LNCAP (cell line): Measurements from ENCODE around the gene XIST.

Experiments
- TF ChIP-seq, protein P1 (sequence below): fragments of 450-650 bp; IDR thresholded peaks from 2 replicates; pipeline ENCODE4 v1.5.1; 2017; ENCODE audit warnings: mild to moderate bottlenecking

Gene XIST

GRCh38 chrX:73825569-73825968 is 26.9 kb downstream of the XIST start:
- TF ChIP-seq, protein P1, sequence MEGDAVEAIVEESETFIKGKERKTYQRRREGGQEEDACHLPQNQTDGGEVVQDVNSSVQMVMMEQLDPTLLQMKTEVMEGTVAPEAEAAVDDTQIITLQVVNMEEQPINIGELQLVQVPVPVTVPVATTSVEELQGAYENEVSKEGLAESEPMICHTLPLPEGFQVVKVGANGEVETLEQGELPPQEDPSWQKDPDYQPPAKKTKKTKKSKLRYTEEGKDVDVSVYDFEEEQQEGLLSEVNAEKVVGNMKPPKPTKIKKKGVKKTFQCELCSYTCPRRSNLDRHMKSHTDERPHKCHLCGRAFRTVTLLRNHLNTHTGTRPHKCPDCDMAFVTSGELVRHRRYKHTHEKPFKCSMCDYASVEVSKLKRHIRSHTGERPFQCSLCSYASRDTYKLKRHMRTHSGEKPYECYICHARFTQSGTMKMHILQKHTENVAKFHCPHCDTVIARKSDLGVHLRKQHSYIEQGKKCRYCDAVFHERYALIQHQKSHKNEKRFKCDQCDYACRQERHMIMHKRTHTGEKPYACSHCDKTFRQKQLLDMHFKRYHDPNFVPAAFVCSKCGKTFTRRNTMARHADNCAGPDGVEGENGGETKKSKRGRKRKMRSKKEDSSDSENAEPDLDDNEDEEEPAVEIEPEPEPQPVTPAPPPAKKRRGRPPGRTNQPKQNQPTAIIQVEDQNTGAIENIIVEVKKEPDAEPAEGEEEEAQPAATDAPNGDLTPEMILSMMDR: no peak

- TF ChIP-seq, protein P1: no peak
Measured at GRCh38 chrX:73823473-73824004, 29.0 kb downstream of the XIST start.

- TF ChIP-seq, protein P1: no peak
Measured at GRCh38 chrX:73822775-73823174, 29.7 kb downstream of the XIST start.

- TF ChIP-seq, protein P1: no peak
Measured at GRCh38 chrX:73821921-73822559, 30.5 kb downstream of the XIST start.

DNA sequence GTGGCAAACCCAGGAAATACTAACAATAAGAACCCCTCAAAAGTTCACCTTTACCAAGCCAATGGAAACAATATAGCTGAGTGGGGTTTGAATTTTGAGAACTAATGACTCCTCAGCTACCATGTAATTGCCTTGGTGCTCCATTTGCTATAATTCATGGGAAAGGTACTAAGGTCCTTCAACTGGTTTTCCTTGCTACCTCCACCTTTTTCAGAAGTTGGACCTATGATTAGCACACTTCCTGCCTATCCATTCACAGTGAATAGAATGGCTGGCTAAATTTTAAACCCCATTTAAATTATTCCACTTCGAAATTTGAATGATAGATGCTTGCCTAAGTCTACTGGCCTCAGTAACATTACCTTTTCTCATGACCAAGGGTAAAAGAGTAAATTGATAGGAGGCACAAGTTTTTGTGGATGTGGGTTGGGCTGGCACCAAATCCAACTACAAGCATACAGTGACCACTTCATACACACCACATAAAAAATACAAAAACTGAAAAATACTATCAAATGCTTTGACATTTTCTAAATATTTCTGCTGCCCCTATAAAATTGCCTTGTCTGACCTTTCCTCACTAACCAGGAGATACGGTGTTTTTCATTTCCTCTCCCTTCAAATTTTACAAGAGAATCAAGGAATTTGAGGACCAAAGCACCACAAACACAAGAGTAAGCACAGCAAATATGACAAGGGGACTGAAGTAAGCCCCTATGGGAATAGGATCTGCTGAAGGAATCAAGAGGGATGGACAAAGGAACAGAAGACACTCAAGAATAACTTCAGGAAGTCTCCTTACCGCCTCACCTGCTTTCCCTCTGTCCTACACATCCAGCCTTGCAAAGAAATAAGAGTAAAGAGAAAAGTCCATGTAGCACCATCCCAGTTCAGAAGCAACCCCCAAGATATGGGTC is 34.1 kb downstream of the XIST start:
- TF ChIP-seq, protein P1: no peak

DNA sequence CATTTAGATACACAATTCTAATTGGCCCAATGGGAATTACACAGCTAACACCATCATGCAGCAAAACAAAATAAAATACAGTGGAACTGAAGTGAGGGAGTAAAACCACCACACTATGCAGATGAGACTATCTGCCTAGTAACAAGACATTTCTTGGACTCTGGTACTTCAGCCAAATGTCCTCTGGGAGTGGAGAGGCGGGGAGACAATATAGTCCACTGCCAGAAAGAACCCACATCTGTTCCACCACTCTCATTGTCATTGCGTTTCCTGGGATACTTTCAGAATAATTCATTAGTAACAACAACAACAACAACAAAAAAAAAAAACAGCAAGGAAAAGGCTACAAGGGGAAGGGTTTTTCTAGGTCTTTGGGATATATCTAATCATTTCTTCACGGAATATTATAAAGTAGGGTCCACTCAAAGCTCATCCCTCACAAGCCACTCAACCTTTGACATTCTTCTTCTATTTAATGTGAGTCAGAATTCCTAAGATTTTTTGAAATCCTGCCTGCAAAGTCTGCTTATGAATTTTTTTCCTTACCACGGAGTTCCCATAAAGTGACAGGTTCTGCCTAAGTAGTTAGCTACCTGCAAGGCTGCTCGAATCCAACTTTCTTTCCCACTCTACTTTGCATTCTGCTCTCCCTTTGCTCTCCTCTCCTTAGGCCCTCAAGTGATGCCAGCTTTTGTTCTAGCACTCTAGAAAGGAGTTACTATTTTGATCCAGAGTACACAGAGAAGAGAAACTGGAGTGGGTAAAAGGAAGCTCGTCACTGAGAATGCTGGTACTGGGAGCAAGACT is 34.9 kb downstream of the XIST start:
- TF ChIP-seq, protein P1: no peak

DNA sequence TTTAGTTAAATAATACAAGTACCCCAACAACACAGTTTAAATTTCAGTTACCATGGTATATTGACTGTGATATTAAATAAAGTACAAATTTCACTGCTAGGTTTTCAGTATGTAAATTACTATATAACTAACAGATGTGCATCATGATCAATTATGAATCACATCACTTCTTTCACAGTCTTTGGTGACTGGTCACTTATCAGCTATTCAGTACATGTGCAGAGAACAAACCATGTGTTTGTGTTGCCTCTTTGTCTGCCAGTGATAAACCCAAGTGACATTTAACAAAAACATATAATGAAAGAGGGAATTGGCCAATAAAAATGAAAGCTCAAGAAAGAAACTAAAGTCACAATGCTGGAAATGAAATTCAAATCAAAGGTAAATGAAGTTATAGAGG is 40.3 kb downstream of the XIST start:
- TF ChIP-seq, protein P1: no peak
